AG08396 (cell line): ENCODE measurements around the gene SS18L1.

Experiments
- DNase-seq: peaks from one replicate; pipeline ENCODE4 v3.0.0; 2012; ENCODE audit warnings: low spot score, mixed read lengths

Gene SS18L1

GRCh38 chr20:62174021-62174804 is 30.6 kb downstream of the SS18L1 start:
- no peak for DNase-seq

- no peak for DNase-seq
Observed at GRCh38 chr20:62174870-62175624, 31.5 kb downstream of the SS18L1 start.

DNA sequence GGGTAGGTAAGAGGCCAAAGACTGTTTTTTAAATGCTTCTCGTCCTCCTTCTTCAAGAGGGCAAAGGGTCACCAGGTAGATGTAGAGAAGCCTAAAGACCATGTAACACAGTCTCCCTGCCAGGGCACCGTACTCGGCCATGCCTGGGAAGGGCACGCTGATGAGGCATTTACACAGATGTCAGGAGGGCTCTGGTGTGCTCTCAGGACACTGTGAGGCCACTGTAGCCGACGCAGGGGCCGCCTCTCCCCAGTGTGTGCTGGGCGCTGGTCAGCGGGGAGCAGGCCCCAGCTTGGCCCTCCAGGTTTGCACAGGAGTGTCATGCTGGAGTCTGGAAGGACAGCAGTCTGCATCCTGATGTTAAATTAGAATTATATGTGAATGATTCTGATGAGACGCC is 32.1 kb downstream of the SS18L1 start:
- no peak for DNase-seq

DNA sequence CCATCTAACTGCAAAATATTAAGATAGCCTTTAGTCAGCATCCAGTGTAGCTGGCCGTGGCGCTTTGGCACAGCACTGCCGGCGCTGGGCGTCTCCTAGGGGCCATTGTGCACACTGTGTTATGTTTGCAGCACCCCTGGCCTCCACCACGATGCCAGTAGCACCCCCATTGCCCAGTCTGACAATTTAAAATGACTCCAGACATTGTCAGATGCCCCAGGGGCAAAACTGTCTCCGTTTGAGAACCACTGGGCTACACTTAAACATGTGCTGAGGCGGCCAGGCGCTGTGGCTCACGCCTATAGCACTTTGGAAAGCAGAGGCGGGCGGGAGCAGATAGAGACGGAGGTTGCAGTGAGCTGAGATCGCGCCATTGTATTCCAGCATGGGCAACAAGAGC is 33.3 kb downstream of the SS18L1 start:
- no peak for DNase-seq

- no peak for DNase-seq
Observed at GRCh38 chr20:62177307-62177706, 33.7 kb downstream of the SS18L1 start.

DNA sequence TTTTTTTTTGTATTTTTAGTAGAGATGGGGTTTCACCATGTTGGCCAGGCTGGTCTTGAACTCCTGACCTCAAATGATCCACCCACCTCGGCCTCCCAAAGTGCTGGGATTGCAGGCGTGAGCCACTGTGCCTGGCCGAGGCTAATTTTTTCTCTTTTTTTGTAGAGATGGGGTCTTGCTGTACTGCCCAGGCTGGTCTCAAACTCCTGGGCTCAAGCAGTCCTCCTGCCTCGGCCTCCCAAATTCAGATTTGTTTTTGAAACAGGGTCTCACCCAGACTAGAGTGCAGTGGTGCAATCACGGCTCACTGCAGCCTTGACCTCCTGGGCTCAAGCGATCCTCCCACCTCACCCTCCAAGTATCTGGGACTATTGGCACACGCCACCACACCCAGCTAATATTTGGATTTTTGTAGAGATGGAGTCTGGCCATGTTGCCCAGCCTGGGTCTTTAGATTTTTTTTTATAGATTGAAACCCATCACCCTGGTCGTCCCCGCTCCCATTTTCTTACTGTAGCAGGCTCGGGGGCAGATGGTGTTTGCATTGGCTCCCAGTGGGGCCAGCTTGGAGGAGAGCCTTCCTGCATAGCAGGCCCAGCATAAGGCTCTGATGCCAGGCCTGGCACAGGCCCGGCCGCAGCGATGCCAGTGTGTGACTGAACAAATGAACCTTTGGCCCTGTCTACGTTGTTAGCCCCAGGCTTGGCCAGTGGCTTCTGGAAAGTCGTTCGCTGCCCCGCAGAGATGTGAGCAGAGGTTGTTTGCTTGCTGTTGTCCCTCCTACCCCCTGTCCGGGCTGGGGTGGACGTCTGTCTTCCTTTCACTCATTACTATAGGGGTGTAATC is 35.0 kb downstream of the SS18L1 start:
- DNase-seq, result no peak

- no peak for DNase-seq
Observed at GRCh38 chr20:62179162-62179504, 35.6 kb downstream of the SS18L1 start.

GRCh38 chr20:62181808-62182207 is 38.2 kb downstream of the SS18L1 start:
- no peak for DNase-seq

GRCh38 chr20:62182469-62183425 is 39.2 kb downstream of the SS18L1 start, which contains the start of gene MTG2:
TSS of gene MTG2 (plus strand) at chr20:62183028. CDS start at chr20:62193421, 10,393 bp downstream.
- peak; percentile 100 for DNase-seq

- DNase-seq, result peak; percentile 57
Observed at GRCh38 chr20:62183426-62184142, 40.0 kb downstream of the SS18L1 start.

DNA sequence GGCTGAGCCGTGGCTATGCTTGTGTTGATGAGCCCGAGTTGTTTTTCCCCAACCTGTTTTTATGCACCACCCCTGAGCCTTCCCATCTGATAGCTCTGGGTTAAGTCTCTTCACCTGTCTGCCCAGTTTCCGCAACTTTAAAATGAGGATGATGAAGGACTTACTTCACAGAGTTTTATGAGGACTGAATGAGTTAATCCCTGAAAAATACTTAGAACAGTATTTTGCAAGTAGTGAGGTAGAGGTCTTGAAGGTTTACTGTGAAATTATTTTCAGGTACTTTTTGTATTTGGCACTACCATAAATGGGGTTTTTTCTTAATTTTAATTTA is 42.5 kb downstream of the SS18L1 start:
- no peak for DNase-seq

DNA sequence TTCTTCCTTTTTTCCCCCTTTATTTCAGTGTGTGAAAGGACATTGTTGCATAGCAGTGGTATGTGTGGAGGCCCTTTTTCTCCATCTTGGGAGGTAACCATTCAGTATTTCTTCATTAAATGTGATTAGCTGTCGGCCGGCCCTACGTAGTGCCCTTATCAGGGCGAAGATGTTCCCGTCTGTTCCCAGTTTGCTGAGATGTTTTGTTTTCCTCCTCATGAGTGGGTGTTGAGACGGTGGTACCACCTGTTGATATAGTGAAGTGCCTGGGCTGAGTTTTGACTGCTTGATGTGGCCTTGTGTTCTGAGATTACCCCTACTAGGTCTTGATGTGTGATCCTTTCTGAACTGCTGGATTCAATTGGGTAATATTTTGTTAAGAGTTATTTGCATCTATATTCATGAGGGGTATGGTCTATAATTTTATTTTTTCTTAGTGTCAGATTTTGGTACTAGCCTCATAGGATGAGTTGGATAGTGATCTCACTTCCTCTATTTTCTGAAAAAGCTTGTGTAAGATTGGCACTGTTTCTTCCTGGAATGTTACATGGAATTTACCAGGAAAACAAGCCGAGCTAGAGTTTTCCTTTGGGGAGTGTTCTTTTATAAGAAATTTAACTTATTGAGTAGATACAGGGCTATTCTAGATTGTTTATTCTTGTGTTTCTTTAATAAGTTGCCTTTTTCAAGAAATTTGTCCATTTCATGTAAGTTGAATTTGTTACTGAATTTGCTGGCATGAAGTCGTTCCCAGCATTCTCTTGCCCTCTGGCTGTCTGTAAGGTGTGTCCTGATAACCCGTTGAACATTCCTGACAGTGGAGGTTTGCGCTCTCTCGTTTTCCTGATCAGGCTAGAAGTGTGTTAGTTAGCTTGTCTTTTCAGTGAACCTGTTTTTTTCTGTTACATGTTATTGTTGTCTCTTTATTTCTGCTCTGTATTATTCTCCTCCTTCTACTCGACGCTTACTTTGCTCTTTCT is 43.6 kb downstream of the SS18L1 start:
- peak; percentile 59 for DNase-seq

DNA sequence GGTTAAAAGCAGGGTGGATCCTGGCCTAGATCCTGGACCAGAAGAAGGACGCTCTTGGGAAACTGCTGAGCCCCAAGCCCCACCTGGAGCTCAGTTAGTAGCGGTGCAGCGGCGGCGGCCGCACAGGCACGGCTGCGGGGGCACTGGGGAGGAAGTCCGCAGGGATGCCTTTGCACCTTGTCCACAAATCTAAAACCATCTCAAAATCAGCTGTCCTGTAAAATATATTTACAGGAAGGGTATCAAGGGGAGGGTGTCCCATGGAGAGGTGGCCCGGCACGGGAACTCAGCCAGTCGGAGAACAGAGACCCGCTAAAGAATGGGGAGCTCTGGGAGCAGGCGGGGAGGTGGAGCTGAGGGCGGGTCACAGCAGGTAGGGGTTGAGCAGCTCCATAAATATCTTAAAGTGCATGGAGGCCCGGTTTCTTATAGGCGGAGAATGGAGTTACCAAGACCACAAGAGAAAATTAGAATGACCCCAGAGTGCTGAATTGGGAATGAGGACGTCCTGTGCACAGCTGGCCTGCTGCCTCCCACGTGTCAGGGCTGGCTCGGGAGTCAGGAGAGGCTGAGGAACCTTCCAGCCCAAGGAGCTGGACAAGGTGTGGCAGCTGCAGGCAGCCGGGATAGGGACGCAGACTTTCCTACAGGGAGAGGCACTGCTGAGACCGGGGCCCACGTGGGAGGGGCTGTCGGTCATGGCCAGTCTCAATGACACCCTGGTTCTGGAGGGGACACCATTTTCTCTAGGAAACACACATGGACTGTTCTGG is 47.3 kb downstream of the SS18L1 start:
- no peak for DNase-seq

- no peak for DNase-seq
Observed at GRCh38 chr20:62191781-62192559, 48.4 kb downstream of the SS18L1 start.

GRCh38 chr20:62192635-62193034 is 49.1 kb downstream of the SS18L1 start:
- DNase-seq, result no peak

DNA sequence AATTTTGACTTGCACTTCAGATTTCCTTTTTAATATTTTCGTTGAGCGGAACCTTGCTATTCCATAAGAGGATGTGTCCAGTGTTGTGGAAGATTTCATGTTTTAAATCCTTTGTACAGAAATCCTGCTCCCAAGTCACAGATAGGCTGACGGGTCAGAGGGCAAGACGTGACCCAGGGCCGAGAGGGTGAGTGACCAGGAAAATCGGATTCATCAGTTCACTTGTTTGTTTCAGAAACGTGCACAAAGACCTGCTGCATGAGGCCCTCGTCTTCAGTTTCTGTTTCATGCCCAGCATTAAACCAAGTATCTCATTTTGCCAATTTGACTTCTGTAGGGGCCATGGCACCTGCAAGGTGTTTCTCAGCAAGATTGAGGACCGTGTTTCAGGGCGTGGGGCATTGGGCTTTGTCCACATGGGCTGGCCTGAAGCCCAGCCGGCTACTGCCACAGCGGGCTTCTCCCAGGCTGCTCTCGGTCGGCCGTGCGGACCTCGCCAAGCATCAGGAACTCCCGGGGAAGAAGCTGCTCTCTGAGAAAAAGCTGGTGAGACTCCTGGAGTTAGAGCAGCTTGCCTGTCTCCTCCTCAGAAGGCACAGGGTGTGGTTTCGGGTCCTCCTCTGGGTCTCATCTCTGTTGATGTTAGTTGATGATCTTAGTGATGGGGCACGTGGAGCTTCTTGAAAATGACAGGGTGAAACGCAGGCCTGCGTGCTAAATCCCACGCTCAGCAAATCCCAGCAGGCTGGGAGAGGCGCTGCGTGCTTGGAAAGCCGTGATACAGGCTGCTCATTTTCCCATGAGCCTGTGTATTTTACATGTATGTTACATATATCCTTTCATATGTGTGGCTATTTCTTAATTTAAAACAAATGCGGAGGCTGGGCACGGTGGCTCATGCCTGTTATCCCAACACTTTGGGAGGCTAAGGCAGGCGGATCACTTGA is 49.8 kb downstream of the SS18L1 start:
- no peak for DNase-seq

GRCh38 chr20:62195075-62195405 is 51.5 kb downstream of the SS18L1 start:
- no peak for DNase-seq
